K562 (cell line): ENCODE data around the gene AZU1. TPM values are rescaled to one million over a fixed set of nuclear protein-coding genes. Genes with fewer than 3 reads are reported as not detected.
A peak's percentile ranks its signal among the peaks of the same experiment; 100 is the strongest.

ENCODE experiments used
- ATAC-seq: fragments of 200-7000 bp; cut with Tn5 transposase; 3 replicates; pipeline ENCODE4 v1.9.1; 2020; ENCODE audit warnings: moderate library complexity
- BruUV-seq: library from RNA; stranded (reverse); fragments of 400-500 nt; replicated peaks from 2 replicates; lab custom pipeline; 2021; lab: Mats Ljungman, UMichigan
- CTCF ChIA-PET: fragments of 300-600 bp; formaldehyde crosslinking; extraction: SDS; loops from one replicate; lab custom pipeline; 2021; ENCODE audit warnings: low intra/inter-chr PET ratio; lab: Yijun Ruan, JAX
- POLR2A ChIA-PET: fragments of 300-600, 350-650 bp; sonication (Branson Sonifier 250); formaldehyde crosslinking; extraction: SDS; loops from one replicate; lab custom pipeline; 2021; ENCODE audit warnings: antibody characterized with exemption, inconsistent platforms; lab: Yijun Ruan, JAX
- DNase-seq, 4 experiments: peaks; one replicate each; pipeline versions ENCODE4 v3.0.0 to v3.0.0-alpha.2; 2011 to 2018; ENCODE audit warnings: low spot score in 3 of 4, mixed read lengths in 3 of 4; ENCODE audit errors: extremely low read depth in 1 of 4
- FAIRE-seq: peaks from 2 replicates; lab custom pipeline; 2011; peaks lifted over from hg19 to GRCh38; lab: Jason Lieb, UNC
- H2AFZ ChIP-seq: 2 replicates; pipeline ENCODE4 v1.6.0; 2011; ENCODE audit warnings: low read depth, low read length, control low read depth, inconsistent platforms
- H3K27ac ChIP-seq: fragments of 200-600 bp; 3 replicates; pipeline ENCODE4 v1.8.0; 2011; ENCODE audit warnings: low read depth, mild to moderate bottlenecking, control low read depth, inconsistent platforms, low read length, moderate library complexity, mixed read lengths; ENCODE audit errors: extremely low read depth
- H3K27me3 ChIP-seq, 2 experiments: fragments of 300-600 bp in 1 of 2; 2 replicates in 1 of 2; 3 replicates in 1 of 2; pipeline versions ENCODE4 v1.6.0 to v1.8.0; 2011; ENCODE audit warnings: inconsistent platforms in 2 of 2, low read length in 2 of 2, mild to moderate bottlenecking in 1 of 2, mixed read lengths in 1 of 2, moderate library complexity in 1 of 2; ENCODE audit not compliant: control insufficient read depth in 2 of 2, insufficient read depth in 2 of 2
- H3K36me3 ChIP-seq: fragments of 300-600 bp; 3 replicates; pipeline ENCODE4 v1.8.0; 2011; ENCODE audit warnings: mild to moderate bottlenecking, low read length, inconsistent platforms; ENCODE audit not compliant: control insufficient read depth, insufficient read depth
- H3K4me1 ChIP-seq, 2 experiments: fragments of 200-600 bp in 1 of 2; replicated peaks in 1 of 2; 2 replicates in 1 of 2; 3 replicates in 1 of 2; pipeline versions ENCODE4 v1.5.1 to v1.8.0; 2011; ENCODE audit warnings: inconsistent platforms in 2 of 2, low read length in 2 of 2, mild to moderate bottlenecking in 1 of 2, mixed read lengths in 1 of 2, moderate library complexity in 1 of 2; ENCODE audit not compliant: control insufficient read depth in 2 of 2, insufficient read depth in 2 of 2
- H3K4me2 ChIP-seq: 2 replicates; pipeline ENCODE4 v1.6.1; 2011; ENCODE audit warnings: low read length, control low read depth, inconsistent platforms, mixed read lengths; ENCODE audit not compliant: insufficient read depth
- H3K4me3 ChIP-seq: fragments of 200-600 bp; sonication (generic), shearing (Covaris generic); 2 replicates; pipeline ENCODE4 v1.5.1; 2016; ENCODE audit warnings: control low read depth, inconsistent platforms
- H3K79me2 ChIP-seq: fragments of 200-600 bp; 3 replicates; pipeline ENCODE4 v1.8.0; 2011; ENCODE audit warnings: low read length, inconsistent platforms; ENCODE audit not compliant: control insufficient read depth, insufficient read depth
- H3K9ac ChIP-seq, 2 experiments: 2 replicates each; pipeline versions ENCODE4 v1.6.0 to v1.6.1; 2011; ENCODE audit warnings: low read depth in 2 of 2, low read length in 2 of 2, control low read depth in 1 of 2, inconsistent platforms in 1 of 2, mild to moderate bottlenecking in 1 of 2, mixed read lengths in 1 of 2; ENCODE audit not compliant: insufficient read depth in 1 of 2
- H3K9me1 ChIP-seq: one replicate; pipeline ENCODE4 v1.6.0; 2011; ENCODE audit warnings: inconsistent platforms, mild to moderate bottlenecking, low read length, moderate library complexity; ENCODE audit not compliant: control insufficient read depth, insufficient read depth
- H3K9me3 ChIP-seq: replicated peaks from 2 replicates; pipeline ENCODE4 v1.5.1; 2011; ENCODE audit warnings: low read depth, low read length, inconsistent platforms; ENCODE audit not compliant: control insufficient read depth, insufficient read depth
- H4K20me1 ChIP-seq: replicated peaks from 2 replicates; pipeline ENCODE4 v1.6.1; 2011; ENCODE audit warnings: low read length, inconsistent platforms, mixed read lengths; ENCODE audit not compliant: control insufficient read depth, insufficient read depth
- ATF2 ChIP-seq: sonication (generic); formaldehyde crosslinking; IDR thresholded peaks from 2 replicates; pipeline ENCODE4 v1.8.1; 2022; ENCODE audit warnings: missing genetic modification reagents
- E2F3 ChIP-seq: fragments of 250-450 bp; sonication (Bioruptor Pico); IDR thresholded peaks from 2 replicates; pipeline ENCODE4 v1.4.0; 2020; ENCODE audit warnings: mild to moderate bottlenecking
- ERF ChIP-seq: fragments of 450-650 bp; formaldehyde crosslinking; IDR thresholded peaks from 2 replicates; pipeline ENCODE4 v1.4.0; 2020; ENCODE audit warnings: mild to moderate bottlenecking, mixed read lengths
- FOXA1 ChIP-seq: fragments of 450-650 bp; IDR thresholded peaks from 2 replicates; pipeline ENCODE4 v1.6.1; 2016; ENCODE audit warnings: mild to moderate bottlenecking, borderline replicate concordance
- FOXK2 ChIP-seq, 2 experiments: fragments of 450-650 bp; IDR thresholded peaks in 1 of 2; conservative IDR thresholded peaks in 1 of 2; 2 replicates each; pipeline ENCODE4 v1.6.1; 2016; ENCODE audit warnings: low read depth in 2 of 2, mild to moderate bottlenecking in 1 of 2
- GATAD2A ChIP-seq: fragments of 450-650 bp; IDR thresholded peaks from 2 replicates; pipeline ENCODE4 v1.6.1; 2017
- GATAD2B ChIP-seq: fragments of 450-650 bp; IDR thresholded peaks from 2 replicates; pipeline ENCODE4 v1.6.1; 2017; ENCODE audit warnings: mild to moderate bottlenecking, borderline replicate concordance
- KDM1A ChIP-seq, 2 experiments: fragments of 450-650 bp; IDR thresholded peaks; 2 replicates each; pipeline ENCODE4 v1.6.1; 2016; ENCODE audit warnings: mild to moderate bottlenecking in 2 of 2
- NFIC ChIP-seq: fragments of 450-650 bp; IDR thresholded peaks from 2 replicates; pipeline ENCODE4 v1.6.1; 2017; ENCODE audit warnings: mild to moderate bottlenecking, inconsistent platforms
- TEAD2 ChIP-seq: fragments of 450-650 bp; IDR thresholded peaks from 2 replicates; pipeline ENCODE4 v1.6.1; 2016; ENCODE audit warnings: missing genetic modification characterization, control low read depth, missing compliant biosample characterization
- ZFX ChIP-seq: sonication (generic); formaldehyde crosslinking; IDR thresholded peaks from 2 replicates; pipeline ENCODE4 v1.8.0; 2022; ENCODE audit warnings: mild to moderate bottlenecking, missing genetic modification reagents, moderate library complexity
- ZNF830 ChIP-seq: fragments of 250-450 bp; sonication (Bioruptor Pico); IDR thresholded peaks from 2 replicates; pipeline ENCODE4 v1.5.0; 2021; ENCODE audit warnings: mild to moderate bottlenecking
- WGBS: fragments of 100-300 bp; shearing (Covaris generic); methylation state at CpG from one replicate; pipeline ENCODE4 v1.1.6; 2016; ENCODE audit warnings: low coverage, mixed read lengths; ENCODE audit not compliant: insufficient coverage; ENCODE audit errors: missing lambda C conversion rate; 5-methylcytosine and 5-hydroxymethylcytosine counted together
- in situ Hi-C: fragments of 300-500 bp; cut with MboI; formaldehyde crosslinking; loops from 4 replicates; pipeline ENCODE4 v1.15.0; 2018; ENCODE audit warnings: inconsistent platforms, mixed read lengths
- intact Hi-C: fragments of 100-400 bp; cut with micrococcal nuclease; formaldehyde crosslinking; loops from 2 replicates; pipeline ENCODE4 v1.14.2; 2022
- polyA plus RNA-seq, 8 experiments: library from polyadenylated mRNA; depleted of rRNA in 4 of 8; stranded (reverse) in 5 of 8; unstranded in 3 of 8; fragments of >200 nt; fragmentation: Nextera tagmentation in 2 of 8; fragmentation: Illumina TruSeq in 1 of 8; extraction: Ambion mirVana in 2 of 8; extraction: Trizol in 1 of 8; gene quantifications; 2 replicates each; pipeline versions ENCODE4 v1.2.1 to v1.2.3, GENCODE V29; 2011 to 2014; ENCODE audit warnings: inconsistent platforms in 1 of 8, missing spikeins in 1 of 8
- total RNA-seq, 7 experiments: library from RNA; depleted of rRNA in 6 of 7; stranded (reverse); fragments of >200 nt in 6 of 7; fragmentation: Illumina TruSeq in 2 of 7; extraction: Trizol in 2 of 7; gene quantifications; 2 replicates each; pipeline versions ENCODE4 v1.2.1 to v1.2.3, GENCODE V29; 2011 to 2021; ENCODE audit warnings: low replicate concordance in 1 of 7

The AZU1 gene
- total and polyA plus RNA-seq, 9 of the 15 experiments (the other 6 are each of a cell fraction or from before 2014, with no cell fraction given), result 0.29 to 1.9 (median 0.59) TPM; not detected in 3

DNA sequence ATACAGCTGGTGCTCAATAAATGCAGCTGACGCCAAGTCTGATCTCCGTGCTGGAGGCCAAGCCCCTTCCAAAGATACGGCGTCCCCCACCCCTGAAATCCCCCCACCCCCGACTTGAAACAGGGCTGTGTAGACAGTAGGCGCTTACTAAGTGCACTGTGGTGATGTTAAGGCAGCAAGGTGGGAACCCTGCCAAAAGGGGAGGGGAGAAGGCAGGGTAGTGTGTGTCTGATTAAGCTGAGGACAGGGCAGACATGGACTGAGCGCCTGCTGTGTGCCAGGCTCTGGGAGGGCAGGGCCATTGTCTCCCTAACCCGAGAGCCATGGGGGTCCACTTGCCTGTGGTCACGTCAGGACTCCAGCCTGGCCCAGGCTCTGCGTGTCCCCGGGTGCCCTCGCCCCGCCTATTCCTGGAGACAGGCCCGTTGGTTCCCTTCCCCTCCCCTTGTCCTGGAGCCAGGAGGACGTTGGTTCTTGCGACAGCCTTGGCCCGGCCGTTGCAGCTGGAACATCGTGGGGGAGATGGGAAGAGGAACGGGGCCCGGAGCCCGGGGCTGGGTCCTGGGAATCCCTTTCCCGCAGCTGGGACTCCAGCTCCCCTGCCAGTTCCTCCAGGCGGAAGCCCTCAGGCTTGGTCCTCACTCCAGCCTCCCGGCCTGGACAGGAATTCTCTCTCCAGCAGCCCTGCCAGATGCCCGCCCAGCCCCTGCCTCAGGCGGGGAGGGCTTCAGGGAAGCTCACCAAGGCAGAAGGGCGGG lies 22.8 kb downstream of the AZU1 start (continued):
- peak; percentile 88 for TF ChIP-seq NFIC
- TF ChIP-seq ATF2 (CRISPR knock-in tag), result no peak
- no peak for TF ChIP-seq FOXA1
- TF ChIP-seq GATAD2B, result no peak
- no peak for TF ChIP-seq E2F3
- TF ChIP-seq KDM1A (IDR thresholded peaks at IDR 0.05), result peak in 1 of 2 experiments; percentile 62; a peak in 2 of 4 replicates
- TF ChIP-seq TEAD2 (tag), result no peak
- TF ChIP-seq FOXK2 (conservative IDR thresholded peaks at IDR 0.05 in 1 of 2, IDR thresholded peaks at IDR 0.05 in 1 of 2; ENCODE audit: low read depth in 2 of 2), result no peak
- TF ChIP-seq, all 486 proteins: peak for 15

GRCh38 chr19:850979-851335 lies 23.3 kb downstream of the AZU1 start:
- DNase-seq (no peak), FAIRE-seq (no peak), ATAC-seq (no peak; the same call in 2 of the 3 replicates)
- no peaks in the 10 kb centered on the region for H3K36me3 ChIP-seq
- no peaks in the 10 kb centered on the region for H3K27me3 ChIP-seq
- no TSS peak for BruUV-seq
- in situ Hi-C loops, result no loop called here
- H3K4me2 ChIP-seq, result no peak overlapping the region
- H4K20me1 ChIP-seq, result no peaks in the 10 kb centered on the region
- peak overlapping the region; percentile 67 for H2AFZ ChIP-seq
- peak overlapping the region in 1 of 2 experiments; percentile 73; a peak in 1 of 4 replicates for H3K9ac ChIP-seq
- intact Hi-C loops, result no loop called here
- no peaks in the 10 kb centered on the region for H3K79me2 ChIP-seq
- POLR2A ChIA-PET, result no interaction called here
- no peak overlapping the region for H3K4me3 ChIP-seq
- CTCF ChIA-PET, result no interaction called here
- no peaks in the 10 kb centered on the region for H3K9me1 ChIP-seq
- 36% methylated on average over 11 of the region's 13 CpGs for WGBS
- H3K9me3 ChIP-seq, result no peaks in the 10 kb centered on the region
- peaks cover 5 to 54% of the 10 kb centered on the region in 2 experiments; a peak in 3 of 5 replicates for H3K4me1 ChIP-seq
- peak overlapping the region; percentile 5; the same call in 1 of the 3 replicates for H3K27ac ChIP-seq
- TF ChIP-seq ZFX (CRISPR knock-in tag) (peak; percentile 40; the same call in 1 of the 2 replicates), ZNF830 (CRISPR knock-in tag) (no peak), NFIC (no peak), GATAD2A (no peak), ERF (no peak)
